ENCODE data around the gene TEAD2.
A peak's percentile ranks its signal among the peaks of the same experiment; 100 is the strongest.

Gene TEAD2

DNA sequence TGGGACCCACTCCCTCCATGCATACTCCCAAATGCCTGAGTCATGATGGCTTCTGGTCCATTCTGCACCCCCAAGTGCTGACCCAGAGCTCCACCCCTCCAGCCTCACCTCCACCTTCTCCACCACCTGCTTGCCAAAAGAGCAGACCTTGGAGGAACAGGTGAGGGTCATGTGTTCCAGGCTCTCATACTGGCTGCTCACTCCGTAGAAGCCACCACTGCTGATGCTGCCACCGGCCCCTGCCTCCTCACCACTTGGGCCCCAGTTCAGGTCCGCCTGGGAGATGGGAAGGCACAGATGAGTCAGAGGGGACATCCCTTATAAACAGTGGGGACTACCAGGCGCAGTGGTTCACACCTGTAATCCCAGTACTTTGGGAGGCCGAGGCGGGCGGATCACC, 19.1 kb downstream of the TEAD2 start:
- Histone ChIP-seq H3K4me3 (ENCODE audit: low read depth, low read length) (no peak overlapping the region), H3K9me3 (ENCODE audit: severe bottlenecking) (no peaks in the 10 kb centered on the region), H3K27me3 (ENCODE audit: insufficient read depth, low read depth, severe bottlenecking) (no peaks in the 10 kb centered on the region), H3K27ac (no peak overlapping the region), H3K36me3 (peaks cover 56% of the 10 kb centered on the region)
- TF ChIP-seq, protein P1, sequence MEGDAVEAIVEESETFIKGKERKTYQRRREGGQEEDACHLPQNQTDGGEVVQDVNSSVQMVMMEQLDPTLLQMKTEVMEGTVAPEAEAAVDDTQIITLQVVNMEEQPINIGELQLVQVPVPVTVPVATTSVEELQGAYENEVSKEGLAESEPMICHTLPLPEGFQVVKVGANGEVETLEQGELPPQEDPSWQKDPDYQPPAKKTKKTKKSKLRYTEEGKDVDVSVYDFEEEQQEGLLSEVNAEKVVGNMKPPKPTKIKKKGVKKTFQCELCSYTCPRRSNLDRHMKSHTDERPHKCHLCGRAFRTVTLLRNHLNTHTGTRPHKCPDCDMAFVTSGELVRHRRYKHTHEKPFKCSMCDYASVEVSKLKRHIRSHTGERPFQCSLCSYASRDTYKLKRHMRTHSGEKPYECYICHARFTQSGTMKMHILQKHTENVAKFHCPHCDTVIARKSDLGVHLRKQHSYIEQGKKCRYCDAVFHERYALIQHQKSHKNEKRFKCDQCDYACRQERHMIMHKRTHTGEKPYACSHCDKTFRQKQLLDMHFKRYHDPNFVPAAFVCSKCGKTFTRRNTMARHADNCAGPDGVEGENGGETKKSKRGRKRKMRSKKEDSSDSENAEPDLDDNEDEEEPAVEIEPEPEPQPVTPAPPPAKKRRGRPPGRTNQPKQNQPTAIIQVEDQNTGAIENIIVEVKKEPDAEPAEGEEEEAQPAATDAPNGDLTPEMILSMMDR (IDR thresholded peaks at IDR 0.05; ENCODE audit: low read depth, low read length), result no peak
- DNase-seq, result no peak

DNA sequence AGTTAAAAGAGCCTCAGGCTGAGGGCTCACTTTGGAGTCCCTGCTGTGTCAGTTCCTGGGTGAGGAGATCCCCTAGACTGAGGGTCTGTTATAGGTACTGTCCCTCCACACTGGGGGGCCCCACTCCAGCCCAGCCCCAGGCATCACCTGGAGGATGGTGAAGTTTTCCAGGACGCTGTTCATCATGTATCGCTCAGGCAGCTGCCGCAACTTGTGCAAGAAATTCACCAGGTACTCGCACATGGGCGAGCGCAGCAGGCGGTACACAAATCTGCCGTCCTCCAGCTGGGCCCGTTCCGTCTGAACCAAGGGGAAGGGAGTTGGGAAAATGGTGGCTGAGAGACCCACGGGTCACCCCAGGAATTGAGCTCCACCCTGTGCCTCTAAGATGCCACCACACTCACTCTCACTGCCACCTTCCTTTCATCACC, 19.9 kb downstream of the TEAD2 start:
- no peak overlapping the region for H3K27ac ChIP-seq
- H3K9me3 ChIP-seq (ENCODE audit: severe bottlenecking), result no peaks in the 10 kb centered on the region
- DNase-seq, result no peak
- H3K36me3 ChIP-seq, result peaks cover 48% of the 10 kb centered on the region
- TF ChIP-seq, protein P1 (IDR thresholded peaks at IDR 0.05; ENCODE audit: low read depth, low read length), result no peak
- no peak overlapping the region for H3K4me3 ChIP-seq (ENCODE audit: low read depth, low read length)
- H3K27me3 ChIP-seq (ENCODE audit: insufficient read depth, low read depth, severe bottlenecking), result no peaks in the 10 kb centered on the region

DNA sequence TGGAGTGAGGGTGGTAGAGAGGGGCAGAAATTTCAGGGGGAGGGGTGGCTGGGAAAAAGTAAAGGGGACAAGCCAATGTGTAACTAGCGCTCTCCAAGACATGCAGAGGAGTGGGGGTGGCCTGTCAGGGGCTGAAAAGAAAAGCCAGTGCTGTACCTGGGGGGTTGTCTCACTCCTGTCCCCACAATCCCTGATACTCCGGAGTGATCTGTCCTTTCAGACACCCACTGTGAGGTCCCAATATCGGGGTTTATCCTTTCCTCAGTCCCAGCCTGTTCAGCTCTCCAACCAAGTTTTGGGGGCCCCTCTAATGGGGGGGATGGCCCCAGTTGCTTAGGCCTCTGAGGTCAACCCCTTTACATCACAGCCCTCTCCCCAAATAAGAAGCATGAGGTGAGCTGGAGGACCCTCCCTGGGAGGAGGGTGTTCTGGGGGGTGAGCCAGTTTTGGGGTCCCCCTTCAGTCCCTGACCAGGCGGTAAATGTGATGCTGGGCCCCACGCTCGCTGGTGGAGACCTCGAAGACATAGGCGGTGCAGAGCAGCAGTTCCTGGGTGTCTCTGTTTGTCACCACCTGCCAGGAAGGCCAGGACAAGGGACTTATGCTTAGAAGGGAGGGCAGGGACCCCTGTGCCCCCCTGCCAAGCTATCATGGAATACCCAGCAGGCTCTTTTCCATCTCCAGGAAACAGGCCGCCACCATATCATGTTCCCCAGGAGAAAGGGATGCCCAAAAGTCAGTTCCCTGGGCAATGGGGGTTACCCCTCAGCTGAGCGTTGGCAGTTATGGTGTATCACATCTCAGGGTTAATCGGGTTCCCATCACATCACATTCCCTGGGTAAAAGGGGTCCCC, 21.1 kb downstream of the TEAD2 start:
- Histone ChIP-seq H3K36me3 (peaks cover 36% of the 10 kb centered on the region), H3K27ac (no peak overlapping the region), H3K27me3 (ENCODE audit: insufficient read depth, low read depth, severe bottlenecking) (no peaks in the 10 kb centered on the region), H3K4me3 (ENCODE audit: low read depth, low read length) (no peak overlapping the region), H3K9me3 (ENCODE audit: severe bottlenecking) (no peaks in the 10 kb centered on the region)
- TF ChIP-seq, protein P1 (IDR thresholded peaks at IDR 0.05; ENCODE audit: low read depth, low read length), result no peak
- DNase-seq, result no peak

DNA sequence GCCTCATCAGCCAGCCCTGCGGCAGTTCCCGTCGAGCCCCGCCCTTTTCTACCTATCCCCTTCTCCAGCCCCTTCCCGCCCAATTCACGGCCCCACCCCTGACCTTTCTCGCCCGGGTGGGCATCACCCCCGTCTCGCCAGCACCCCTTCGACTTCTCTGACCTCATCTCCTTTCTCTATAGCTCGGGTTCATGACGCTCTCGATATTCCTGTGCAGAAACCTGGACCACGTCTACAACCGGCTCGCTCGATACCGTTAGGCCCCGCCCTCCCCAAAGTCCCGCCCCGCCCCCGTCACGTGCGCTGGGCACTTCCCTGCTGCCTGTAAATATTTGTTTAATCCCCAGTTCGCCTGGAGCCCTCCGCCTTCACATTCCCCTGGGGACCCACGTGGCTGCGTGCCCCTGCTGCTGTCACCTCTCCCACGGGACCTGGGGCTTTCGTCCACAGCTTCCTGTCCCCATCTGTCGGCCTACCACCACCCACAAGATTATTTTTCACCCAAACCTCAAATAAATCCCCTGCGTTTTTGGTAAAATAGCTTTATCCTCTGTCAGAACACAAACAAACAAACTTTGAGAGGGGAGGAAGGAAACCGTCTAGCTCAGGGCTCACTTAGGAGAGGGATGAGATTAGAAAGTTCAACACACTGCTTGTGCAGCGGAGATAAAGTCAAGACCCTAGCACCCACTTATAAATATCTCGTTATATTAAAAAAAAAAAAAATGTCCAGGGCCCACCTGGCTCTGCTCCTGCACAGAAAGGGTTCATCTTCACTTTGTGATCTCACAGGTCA, 21.9 kb downstream of the TEAD2 start:
- Histone ChIP-seq H3K9me3 (ENCODE audit: severe bottlenecking) (no peaks in the 10 kb centered on the region), H3K27me3 (ENCODE audit: insufficient read depth, low read depth, severe bottlenecking) (no peaks in the 10 kb centered on the region), H3K36me3 (peaks cover 31% of the 10 kb centered on the region), H3K4me3 (ENCODE audit: low read depth, low read length) (no peak overlapping the region), H3K27ac (no peak overlapping the region)
- TF ChIP-seq, protein P1 (IDR thresholded peaks at IDR 0.05; ENCODE audit: low read depth, low read length), result no peak
- DNase-seq, result peak; percentile 40

DNA sequence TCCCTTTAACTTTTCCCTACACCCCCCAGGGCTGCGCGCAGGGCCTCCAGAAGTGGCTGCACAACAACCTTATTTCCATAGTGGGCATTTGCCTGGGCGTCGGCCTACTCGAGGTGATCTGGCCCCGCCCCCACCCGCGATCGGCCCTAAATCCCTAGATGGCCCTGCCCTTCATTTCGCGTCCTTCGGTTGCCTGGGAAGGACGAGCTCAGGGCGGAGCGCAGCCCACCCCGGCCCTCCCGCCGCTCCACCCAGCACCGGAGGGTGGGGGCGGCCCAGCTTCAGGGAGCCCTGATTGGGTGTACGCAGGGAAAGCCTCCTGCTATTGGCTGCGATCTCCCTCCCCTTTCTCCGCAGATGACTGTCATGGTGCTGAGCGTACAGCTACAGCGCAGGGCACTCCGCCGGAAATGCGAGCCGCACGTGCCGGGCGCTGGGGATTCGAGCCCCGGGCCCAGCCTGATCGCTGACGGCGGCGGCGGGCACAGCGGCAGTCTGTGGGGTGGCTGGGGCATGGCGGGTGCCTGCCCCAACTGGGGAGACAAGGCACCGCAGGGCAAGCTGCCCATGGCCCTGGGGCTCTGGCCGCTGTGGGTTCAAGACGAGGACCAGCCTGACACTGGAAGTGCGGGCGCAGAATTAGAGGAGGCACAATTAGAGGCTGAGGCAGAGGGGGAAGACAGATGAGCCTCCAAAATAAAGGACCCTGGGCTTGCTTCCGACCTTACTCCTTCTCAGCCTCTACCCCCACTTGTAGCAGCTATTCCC, 22.7 kb downstream of the TEAD2 start:
- Histone ChIP-seq H3K27me3 (ENCODE audit: insufficient read depth, low read depth, severe bottlenecking) (no peaks in the 10 kb centered on the region), H3K27ac (no peak overlapping the region), H3K36me3 (peaks cover 23% of the 10 kb centered on the region), H3K9me3 (ENCODE audit: severe bottlenecking) (no peaks in the 10 kb centered on the region), H3K4me3 (ENCODE audit: low read depth, low read length) (no peak overlapping the region)
- DNase-seq, result no peak
- TF ChIP-seq, protein P1 (IDR thresholded peaks at IDR 0.05; ENCODE audit: low read depth, low read length), result no peak
